Measurements from ENCODE around the gene NOXA1. TPM values are rescaled to one million over a fixed set of nuclear protein-coding genes. Genes with fewer than 3 reads are reported as not detected.

NOXA1 gene
- polyA plus RNA-seq, 1 experiment: 0.32 TPM

- no peak for TF ChIP-seq CTCF (IDR thresholded peaks at IDR 0.05; ENCODE audit: insufficient read depth, low read depth, low read length)
- H3K27me3 ChIP-seq (ENCODE audit: control insufficient read depth, insufficient read depth, low read length): no peaks in the 10 kb centered on the region
- no peaks in the 10 kb centered on the region for H3K36me3 ChIP-seq (ENCODE audit: control insufficient read depth, insufficient read depth, low read length)
- H3K4me3 ChIP-seq (ENCODE audit: low read depth, low read length): no peak overlapping the region
- ChIA-PET CTCF (no interaction called here), POLR2A (no interaction called here)
- DNase-seq (ENCODE audit: low read depth): no peak
Observed at GRCh38 chr9:137416563-137417151, 6.5 kb upstream of the NOXA1 start.

GRCh38 chr9:137417161-137418021 is 5.8 kb upstream of the NOXA1 start:
- H3K4me3 ChIP-seq (ENCODE audit: low read depth, low read length): peak overlapping the region; percentile 36
- no peaks in the 10 kb centered on the region for H3K36me3 ChIP-seq (ENCODE audit: control insufficient read depth, insufficient read depth, low read length)
- ChIA-PET POLR2A (no interaction called here), CTCF (no interaction called here)
- no peaks in the 10 kb centered on the region for H3K27me3 ChIP-seq (ENCODE audit: control insufficient read depth, insufficient read depth, low read length)
- TF ChIP-seq CTCF (IDR thresholded peaks at IDR 0.05; ENCODE audit: insufficient read depth, low read depth, low read length): no peak
- DNase-seq (ENCODE audit: low read depth): no peak

GRCh38 chr9:137421838-137422603 is 1.2 kb upstream of the NOXA1 start:
- DNase-seq (ENCODE audit: low read depth): no peak
- H3K36me3 ChIP-seq (ENCODE audit: control insufficient read depth, insufficient read depth, low read length): no peaks in the 10 kb centered on the region
- CTCF ChIA-PET: interaction anchor here (0.8 to 3.8 kb wide), 12 partner anchors 7 to 185 kb away, joined by 3 to 27 read pairs (median 6); partner anchors contain the start of gene ENTPD8
- H3K27me3 ChIP-seq (ENCODE audit: control insufficient read depth, insufficient read depth, low read length): no peaks in the 10 kb centered on the region
- TF ChIP-seq CTCF (IDR thresholded peaks at IDR 0.05; ENCODE audit: insufficient read depth, low read depth, low read length): no peak
- POLR2A ChIA-PET: no interaction called here
- H3K4me3 ChIP-seq (ENCODE audit: low read depth, low read length): peak overlapping the region; percentile 73

- TF ChIP-seq CTCF (IDR thresholded peaks at IDR 0.05; ENCODE audit: insufficient read depth, low read depth, low read length): no peak
- no peaks in the 10 kb centered on the region for H3K36me3 ChIP-seq (ENCODE audit: control insufficient read depth, insufficient read depth, low read length)
- no peaks in the 10 kb centered on the region for H3K27me3 ChIP-seq (ENCODE audit: control insufficient read depth, insufficient read depth, low read length)
- H3K4me3 ChIP-seq (ENCODE audit: low read depth, low read length): peak overlapping the region; percentile 73
- CTCF ChIA-PET: interaction anchor here (0.6 to 3.8 kb wide), 16 partner anchors 8 to 146 kb away, joined by 3 to 27 read pairs (median 6); partner anchors contain the start of genes ENTPD8 and TOR4A
- DNase-seq (ENCODE audit: low read depth): no peak
- POLR2A ChIA-PET: no interaction called here
Observed at GRCh38 chr9:137423514-137424291, 510 bp downstream of the NOXA1 start.

Measured in BJ (cell line).